Renal pelvis (tissue), 4 donors: Measurements from ENCODE around the gene CPZ. TPM values are rescaled to one million over a fixed set of nuclear protein-coding genes. Genes with fewer than 3 reads are reported as not detected.
"Not testable (repeated sequence)": the region's sequence is repeated elsewhere in the genome, so short reads cannot be mapped to it uniquely, and the experiment has no call there.

Source experiments
- DNase-seq: peaks from one replicate; pipeline ENCODE4 v3.0.0-alpha.2; 2013
- polyA plus RNA-seq, 3 donors: library from polyadenylated mRNA; unstranded; fragments of 120-200 nt; gene quantifications; one replicate each; pipeline ENCODE4 v1.2.1, GENCODE V29; 2013; ENCODE audit not compliant: insufficient read length in 3 of 3

The CPZ gene
- polyA plus RNA-seq, 3 donors: 20.5 to 25.2 (median 21.5) TPM

DNA sequence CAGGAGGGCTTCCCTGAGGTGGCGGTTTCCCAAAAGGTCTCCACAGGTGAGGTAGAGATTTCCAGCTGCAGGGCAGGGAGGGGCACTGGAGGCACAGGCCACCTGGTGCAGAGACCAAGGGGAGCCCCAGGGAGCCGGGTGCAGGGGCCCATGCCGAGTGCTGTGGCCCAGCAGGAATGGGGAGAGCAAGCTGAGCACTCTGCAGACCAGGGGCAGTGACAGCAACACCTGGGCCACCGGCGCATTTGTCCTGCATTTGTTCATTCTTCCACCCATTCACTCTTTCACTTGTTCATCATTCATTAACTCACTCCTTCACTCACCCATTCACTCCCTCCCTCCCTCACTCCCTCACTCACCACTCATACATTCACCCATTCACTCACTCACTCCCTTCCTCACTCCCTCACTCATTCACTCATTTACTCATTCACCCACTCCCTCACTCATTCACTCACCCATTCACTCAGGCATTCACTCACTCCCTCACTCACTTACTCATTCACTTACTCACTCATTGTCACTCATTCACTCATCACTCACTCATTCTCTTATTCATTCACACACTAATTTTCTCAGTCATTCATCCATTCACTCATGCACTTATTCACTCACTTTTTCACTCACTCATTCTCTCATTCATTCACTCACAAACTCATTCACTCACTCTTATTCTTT is 16.3 kb downstream of the CPZ start:
- DNase-seq: no peak

DNA sequence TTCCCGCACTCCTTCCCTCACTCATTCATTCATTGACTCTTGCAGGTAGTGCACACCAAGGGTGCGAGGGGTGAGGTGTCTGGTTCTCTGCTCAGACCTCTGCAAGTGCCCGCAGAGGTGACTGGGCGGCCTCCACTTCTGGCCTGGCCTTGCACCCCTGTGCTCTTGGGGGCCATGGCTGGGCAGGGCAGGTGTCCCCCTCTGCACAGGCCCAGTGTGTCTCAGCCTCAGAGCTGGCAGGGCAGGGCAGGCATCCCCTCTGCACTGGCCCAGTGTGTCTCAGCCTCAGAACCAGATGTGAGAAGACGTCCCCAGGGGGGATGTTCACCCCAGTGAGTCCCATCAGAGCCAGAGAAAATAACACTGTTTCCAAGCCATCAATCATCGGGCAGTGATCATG is 16.8 kb downstream of the CPZ start:
- DNase-seq: no peak

DNA sequence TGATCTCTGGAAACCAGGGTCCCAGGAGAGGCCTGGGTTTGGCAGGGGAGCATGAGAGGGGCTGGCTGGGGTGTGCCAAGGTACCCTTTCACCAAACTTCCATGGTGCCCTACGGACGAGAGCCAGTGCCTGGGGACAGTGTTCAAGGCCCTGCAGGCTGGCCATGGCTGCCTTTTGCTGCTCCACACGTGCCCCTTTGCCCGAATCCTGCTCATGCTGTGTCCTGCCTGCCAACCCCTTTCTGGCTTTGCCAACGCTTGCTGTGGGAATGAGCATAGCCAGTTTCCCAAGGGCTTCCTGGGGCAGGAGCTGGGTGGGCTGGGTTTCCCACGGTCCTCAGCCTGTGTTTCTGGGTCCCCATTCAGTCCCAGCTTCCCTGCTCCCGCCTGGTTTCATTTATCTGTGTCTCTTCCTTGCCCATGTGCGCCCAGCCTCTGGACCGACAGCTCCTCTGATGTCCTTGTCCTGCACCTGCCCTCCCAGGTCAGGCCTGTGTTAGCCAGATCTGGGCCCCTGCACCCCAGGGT is 17.3 kb downstream of the CPZ start:
- DNase-seq: no peak

DNA sequence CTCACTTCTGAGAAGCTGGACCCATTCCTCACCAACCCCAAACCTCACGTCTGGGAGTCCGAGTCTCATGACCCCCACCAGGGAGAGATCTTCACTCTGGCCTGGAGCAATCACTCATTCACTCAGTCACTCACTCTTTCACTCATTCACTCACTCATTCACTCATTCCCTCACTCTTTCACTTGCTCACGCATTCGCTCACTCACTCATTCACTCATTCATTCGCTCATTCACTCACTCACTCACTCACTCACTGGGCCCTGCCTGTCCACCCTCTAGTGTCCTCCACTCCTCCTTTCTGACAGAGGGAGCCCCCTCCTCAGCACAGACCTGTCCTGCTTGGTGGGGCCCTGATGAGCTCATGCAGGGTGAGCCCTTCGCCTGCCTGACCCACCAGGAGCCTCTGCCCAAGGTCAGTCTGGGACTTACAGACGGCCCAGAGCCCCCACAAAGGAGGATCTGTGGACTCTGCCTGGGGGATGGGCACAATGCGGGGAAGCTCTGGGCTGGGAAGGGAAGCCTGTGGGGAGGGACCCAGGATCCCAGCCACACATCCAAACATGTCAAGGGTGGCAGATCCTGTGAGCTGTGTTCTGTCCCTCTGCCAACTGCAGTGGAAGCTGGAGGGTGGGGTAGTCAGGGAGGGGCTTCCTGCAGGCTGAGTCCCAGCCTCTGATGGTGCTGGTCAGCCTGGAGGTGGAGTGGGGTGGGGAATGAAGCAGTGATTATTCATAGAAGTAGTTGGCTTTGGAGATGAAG is 18.5 kb downstream of the CPZ start:
- DNase-seq: no peak

DNA sequence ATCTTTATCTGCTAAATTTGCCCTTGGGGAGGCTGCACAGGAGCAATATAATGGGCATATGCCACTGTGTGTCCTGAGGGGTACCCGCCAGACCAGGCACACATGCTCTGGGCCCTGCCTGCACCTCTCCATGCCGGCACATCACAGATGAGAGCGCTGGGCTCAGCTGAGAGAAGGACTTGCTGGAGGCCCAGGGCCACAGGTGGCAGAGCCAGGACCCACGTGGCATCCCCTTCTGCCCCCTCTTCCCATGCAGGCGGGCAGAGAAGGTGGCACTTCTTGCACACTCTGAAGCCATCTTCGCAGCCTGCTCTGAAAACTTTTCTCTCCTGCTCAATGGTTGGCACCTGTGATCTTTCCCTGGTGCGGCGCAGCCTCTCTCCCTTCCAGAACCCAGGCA is 20.1 kb downstream of the CPZ start:
- DNase-seq: no peak

DNA sequence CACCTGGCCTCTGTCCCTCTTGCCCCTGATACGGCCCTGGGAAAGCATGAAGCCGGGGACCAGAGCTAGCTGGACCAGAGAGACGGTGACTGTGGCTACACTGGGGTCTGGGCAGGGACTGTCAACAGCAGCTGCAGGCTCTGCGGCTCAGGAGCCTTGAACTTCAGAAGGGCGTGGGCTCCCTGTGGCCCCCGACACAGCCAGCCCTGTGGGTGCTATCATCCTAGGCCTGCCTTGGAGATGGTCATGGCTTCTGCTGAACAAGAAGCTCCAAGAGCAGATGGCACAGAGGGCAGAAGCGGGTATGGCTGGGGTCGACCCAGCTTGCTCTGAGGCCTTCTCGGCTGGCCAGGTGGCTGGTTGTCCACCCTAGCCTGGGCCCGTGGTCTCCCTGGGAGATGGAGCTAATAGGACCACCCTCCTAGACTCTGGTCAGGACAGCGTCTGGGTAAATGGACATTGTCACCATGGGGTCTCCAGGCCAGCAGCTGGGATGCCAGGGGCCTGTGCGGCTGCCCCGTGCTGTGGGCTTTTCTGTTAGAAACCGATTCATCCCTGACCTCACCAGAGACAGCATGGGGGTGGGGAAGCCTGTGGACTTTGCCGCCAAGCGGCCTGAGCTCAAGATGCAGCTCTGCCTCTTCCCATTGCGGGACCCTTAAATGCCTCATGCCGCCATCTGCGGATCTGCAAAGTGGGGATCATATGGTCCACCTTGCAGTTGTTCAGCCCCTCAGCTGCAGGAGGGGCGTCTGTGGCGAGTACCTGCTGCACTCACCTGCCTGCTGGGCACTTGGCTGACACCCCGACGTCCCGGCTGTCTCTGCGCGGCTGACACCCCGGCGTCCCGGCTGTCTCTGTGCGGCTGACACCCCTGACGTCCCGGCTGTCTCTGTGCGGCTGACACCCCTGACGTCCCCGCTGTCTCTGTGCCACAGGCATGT is 21.1 kb downstream of the CPZ start:
- no peak for DNase-seq

DNA sequence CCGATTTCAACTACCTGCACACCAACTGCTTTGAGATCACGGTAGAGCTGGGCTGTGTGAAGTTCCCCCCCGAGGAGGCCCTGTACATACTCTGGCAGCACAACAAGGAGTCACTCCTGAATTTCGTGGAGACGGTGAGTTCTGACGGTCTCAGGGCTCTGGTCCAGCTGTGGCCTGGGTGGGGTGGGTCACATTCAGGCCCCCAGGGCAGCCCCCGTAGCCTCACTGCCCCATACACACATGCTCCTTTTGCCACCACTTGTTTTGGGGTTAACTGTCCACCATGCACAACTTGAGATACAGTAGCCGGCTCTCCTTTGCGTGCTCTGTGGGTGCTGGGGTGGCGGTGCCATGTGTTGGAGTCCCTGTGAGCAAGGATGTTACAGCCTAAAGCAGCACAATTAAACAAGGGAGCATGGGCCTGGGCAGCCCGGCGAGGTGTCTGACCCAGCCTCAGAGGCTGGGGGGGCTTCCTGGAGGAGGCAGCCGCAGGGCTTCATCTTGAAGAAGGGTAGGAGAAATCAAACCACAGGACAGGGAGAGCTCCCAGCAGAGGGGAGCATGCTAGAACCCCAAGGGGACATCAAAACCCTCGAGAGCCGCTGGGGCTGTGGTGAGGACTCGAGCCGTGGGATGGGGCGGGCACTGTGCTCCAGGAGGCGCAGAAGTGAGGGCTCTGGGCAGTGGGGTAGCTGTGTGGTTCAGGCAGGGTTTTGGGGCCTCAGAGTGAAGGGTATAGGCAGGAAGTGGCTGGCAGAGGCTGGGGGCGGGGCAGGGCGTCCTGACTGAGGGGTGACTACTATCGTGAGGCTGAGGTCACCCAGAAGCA is 22.0 kb downstream of the CPZ start:
- no peak for DNase-seq

DNA sequence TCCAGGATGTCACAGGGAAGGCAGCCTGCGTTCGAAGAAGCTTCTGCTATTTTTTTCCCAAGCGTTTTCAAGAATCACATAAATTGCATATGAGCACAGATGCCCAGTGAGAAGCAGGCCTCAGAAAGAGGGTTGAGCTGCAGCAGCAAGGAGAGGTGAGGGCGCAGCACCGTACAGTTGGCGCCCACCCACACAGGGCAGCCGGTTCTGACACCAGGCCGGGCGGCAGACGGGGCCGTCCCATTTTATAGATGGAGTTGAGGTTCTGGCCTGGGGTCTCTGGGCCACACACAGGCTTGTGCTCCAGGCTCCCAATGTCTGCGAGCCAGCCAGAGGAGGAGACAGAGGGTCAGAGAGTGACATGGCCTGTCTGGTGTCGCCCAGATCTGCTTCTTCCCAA is 22.8 kb downstream of the CPZ start:
- no peak for DNase-seq

DNA sequence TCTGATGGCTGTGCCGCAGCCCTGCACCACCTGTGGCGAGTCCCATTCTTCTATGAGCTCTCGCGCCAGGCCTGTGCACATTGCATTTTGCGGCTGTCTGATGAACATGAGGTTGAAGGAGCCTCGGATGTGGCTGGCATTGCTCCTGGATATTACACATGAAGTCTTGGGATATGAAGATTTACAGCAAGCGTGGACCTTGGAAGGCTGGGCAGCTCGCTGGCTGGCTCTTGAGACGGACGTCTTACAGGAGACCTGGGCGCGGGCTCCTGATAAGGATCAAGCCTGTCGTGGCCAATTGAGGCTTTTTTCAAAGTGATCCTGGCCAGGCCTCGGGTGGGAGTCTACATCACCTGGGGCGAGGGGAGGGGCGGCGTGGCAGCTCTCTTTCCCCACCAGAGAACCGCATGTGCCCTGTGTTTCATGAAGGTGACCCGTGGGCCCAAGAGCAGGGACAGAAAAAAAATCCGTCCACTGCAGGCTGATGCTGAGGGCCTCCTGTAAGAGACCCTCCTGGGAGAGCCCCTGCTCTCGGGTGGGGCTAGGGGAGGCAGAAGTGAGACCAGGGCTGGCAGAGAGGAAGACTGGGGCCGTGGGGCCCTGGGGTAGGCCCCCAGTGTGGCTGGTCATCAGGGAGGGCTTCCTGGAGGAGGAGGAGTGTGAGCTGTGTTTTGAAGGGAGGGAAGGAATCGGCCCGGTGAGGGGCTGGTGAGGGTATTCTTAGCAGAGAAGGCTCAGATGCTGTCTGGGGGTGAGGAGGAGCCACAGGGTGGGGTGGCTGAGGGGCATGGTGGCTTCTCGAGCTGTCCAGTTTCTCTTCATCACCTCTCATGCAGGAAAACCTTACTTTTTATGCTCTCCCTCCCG is 23.6 kb downstream of the CPZ start:
- DNase-seq: no peak

DNA sequence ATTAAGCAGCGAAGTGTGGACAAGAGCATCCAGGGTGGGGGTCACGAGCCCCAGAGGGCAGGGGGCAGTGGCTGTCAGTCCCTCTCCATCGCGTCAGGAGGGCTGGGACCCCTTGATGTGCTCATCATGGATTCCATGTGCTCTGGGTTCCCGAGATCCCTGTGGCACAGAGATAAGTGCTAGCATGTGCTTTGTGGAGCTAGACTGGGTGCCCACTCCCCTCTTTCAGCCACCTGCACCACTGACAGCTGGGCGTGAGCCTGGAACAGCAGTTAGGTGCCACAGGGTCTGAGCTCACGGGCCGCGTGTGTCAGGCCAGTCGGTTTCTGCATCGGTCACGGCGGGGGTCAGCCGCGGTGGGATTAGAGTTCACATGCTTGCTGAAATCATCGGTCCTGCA is 24.3 kb downstream of the CPZ start:
- DNase-seq: no peak

DNA sequence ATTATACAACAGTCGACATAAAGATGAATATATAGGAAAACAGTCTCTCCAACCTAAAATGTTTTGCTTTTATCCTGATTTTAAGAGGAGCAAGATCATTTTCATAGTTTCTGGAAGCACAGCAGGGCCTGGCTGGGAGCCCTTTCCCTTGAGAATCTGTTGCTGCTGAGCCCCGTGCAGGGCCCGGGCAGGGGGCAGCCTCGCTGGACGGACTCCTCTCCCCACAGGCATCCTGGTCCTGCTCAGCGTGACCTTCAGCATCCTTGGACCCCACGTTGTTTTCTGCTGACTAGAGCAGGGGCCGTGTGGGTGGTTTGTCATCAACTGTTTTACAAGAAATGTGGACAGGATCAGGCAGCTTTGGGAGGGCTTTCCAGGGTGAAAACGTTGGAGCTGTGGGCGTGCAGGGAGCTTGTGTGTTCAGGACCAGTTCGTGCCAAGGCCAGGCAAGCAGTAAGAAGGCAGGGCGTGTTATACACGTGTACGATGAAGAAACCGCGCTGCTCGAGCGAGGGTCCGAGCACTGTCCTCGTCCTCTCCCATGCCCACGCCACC is 25.0 kb downstream of the CPZ start:
- DNase-seq: no peak

DNA sequence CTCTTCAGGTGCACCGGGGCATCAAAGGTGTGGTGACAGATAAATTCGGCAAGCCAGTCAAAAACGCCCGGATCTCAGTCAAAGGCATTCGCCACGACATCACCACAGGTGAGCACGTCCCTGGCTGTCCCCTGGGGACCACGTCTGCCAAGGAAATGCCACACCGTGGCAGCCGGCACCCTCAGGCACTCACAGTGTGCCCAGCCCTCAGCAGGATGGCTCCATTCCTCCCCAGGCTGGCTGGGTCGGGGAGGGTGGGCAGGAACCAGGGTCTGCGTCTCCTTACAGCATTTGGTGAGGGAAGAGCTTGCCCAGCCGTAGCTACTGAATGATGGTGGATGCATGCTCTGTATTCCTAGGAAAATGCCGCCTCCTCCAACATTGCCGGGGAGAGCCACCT is 25.9 kb downstream of the CPZ start:
- DNase-seq: no peak

DNA sequence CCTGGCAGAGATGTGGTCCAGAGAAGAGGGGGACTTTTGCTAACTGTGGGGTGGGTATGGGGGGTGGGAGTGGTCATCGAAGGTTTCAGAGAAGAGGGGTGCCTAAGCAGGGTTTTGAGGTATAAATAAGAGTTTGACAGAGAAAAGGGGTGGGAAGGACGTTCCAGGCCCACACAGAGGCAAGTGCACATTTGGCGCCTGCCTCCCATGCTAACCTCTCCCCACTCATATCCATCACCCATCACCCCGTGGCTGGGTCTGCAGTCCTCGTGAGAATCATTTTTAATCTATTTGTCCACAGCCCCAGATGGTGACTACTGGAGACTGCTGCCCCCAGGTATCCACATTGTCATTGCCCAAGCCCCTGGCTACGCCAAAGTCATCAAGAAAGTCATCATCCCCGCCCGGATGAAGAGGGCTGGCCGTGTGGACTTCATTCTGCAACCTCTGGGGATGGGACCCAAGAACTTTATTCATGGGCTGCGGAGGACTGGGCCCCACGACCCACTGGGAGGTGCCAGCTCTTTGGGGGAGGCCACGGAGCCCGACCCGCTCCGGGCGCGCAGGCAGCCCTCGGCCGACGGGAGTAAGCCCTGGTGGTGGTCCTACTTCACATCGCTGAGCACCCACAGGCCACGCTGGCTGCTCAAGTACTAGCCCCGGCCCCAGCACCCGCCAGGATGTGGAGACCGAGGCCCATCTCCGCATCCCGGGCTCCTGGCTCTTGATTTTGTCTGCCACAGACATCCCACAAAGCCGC is 26.6 kb downstream of the CPZ start:
- DNase-seq: no peak

DNA sequence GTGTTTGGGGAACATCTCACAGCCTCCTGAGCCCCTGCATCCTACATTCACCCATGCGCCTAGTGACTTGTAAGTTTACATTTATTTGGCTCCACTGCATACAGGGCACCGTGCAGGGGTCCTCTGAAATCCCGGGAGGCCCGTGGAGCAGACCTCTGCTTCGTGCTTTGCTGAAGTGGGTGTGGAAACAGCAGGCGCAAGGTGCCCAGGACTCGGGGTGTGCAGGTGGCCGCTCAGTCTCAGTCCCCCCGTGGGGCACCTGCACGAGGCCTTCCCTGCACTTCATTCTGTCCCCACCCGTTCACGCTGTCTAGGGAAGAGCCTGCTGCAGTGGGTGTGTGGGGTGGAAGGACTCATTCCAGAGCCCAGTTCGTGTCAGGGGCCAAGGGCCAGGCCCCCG is 28.6 kb downstream of the CPZ start:
- DNase-seq: not testable (repeated sequence)

DNA sequence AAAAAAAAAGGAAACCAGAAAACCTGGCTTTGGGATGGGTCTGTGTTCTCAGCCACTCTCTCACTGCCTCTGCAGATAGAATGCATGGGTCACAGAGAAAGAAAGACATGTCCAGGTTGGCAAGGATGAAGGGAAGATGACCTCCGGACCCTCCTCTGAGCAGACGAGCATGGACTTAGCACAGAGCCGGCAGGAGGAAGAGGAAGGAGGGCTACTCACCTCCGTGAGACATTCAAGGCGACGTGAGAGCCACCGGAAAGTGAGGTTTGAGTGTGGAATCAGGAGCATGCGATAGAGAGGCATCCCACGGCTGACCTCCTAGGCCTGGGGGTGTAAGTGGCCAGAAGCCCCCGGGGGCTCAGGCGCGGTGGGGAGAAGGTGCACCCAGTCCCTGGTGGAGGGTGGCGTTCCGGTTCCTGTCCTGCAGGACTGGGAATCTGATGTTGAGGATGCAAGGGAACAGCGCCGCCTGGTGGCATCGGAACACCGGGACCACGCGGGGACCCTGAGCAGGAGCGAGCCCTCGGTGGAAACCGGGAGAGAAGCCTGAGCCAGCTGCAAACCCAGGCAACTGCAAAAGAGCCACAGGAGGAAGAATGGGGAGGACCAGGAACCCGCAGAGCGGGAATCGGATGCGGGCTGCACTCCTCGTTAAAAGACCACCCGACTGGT is 32.2 kb downstream of the CPZ start:
- not testable (repeated sequence) for DNase-seq

DNA sequence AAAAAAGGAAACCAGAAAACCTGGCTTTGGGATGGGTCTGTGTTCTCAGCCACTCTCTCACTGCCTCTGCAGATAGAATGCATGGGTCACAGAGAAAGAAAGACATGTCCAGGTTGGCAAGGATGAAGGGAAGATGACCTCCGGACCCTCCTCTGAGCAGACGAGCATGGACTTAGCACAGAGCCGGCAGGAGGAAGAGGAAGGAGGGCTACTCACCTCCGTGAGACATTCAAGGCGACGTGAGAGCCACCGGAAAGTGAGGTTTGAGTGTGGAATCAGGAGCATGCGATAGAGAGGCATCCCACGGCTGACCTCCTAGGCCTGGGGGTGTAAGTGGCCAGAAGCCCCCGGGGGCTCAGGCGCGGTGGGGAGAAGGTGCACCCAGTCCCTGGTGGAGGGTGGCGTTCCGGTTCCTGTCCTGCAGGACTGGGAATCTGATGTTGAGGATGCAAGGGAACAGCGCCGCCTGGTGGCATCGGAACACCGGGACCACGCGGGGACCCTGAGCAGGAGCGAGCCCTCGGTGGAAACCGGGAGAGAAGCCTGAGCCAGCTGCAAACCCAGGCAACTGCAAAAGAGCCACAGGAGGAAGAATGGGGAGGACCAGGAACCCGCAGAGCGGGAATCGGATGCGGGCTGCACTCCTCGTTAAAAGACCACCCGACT is 37.8 kb downstream of the CPZ start:
- DNase-seq: not testable (repeated sequence)

DNA sequence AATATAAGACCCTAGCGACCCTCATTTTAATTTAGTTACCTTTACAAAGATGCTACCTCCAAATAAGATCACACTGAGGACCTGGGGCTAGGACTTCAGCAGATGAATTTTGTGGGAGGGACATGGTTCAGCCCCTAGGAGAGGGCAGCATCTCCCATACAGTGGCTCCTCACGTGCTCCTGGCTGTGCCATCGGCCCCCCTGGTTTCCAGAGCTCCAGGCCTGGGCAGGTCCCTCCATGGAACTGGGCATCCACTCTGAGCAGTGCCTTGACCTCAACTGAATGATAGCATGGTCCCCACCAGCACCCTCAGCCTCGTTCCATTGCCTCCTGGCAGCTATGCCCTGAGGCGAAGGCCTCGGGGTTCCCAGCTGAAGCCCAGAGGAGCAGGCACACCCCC is 39.3 kb downstream of the CPZ start:
- DNase-seq: not testable (repeated sequence)

DNA sequence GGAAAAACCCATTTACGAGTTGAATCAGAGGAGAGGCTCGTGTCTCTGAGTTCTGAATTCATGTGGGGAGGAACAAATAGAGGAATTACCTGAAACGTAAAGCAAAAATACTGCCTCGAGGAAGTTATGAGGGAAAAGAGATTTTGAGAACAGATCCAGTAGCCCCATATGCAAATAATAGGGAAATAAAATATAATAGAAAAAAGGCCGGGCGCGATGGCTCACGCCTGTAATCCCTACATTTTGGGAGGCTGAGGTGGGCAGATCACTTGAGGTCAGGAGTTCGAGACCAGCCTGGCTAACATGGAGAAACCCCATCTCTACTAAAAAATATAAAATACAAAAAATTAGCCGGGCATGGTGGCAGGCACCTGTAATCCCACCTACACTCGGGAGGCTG is 42.2 kb downstream of the CPZ start:
- not testable (repeated sequence) for DNase-seq
